NCI-H526 (cell line): Measurements from ENCODE around the gene FAM131C.
A peak's percentile ranks its signal among the peaks of the same experiment; 100 is the strongest.
"Not testable (repeated sequence)": the region's sequence is repeated elsewhere in the genome, so short reads cannot be mapped to it uniquely, and the experiment has no call there.

Experiments used
- DNase-seq, 2 experiments: peaks; one replicate each; lab custom pipeline; 2025; lab: John Stamatoyannopoulos, UW

Gene FAM131C

GRCh38 chr1:16076865-16077238, 3.4 kb upstream of the FAM131C start:
- DNase-seq: no peak

- no peak for DNase-seq
These were observed 2.8 kb upstream of the FAM131C start for GRCh38 chr1:16076031-16076864.

- DNase-seq: no peak
These were observed 2.0 kb upstream of the FAM131C start for GRCh38 chr1:16075337-16076030.

- DNase-seq: no peak
These were observed 766 bp upstream of the FAM131C start for GRCh38 chr1:16074217-16074616.

- DNase-seq: peak in 1 of 2 experiments; percentile 37
These were observed 601 bp downstream of the FAM131C start for GRCh38 chr1:16072616-16073484.

- no peak for DNase-seq
These were observed 1.4 kb downstream of the FAM131C start for GRCh38 chr1:16072095-16072494.

GRCh38 chr1:16071614-16072013, 1.8 kb downstream of the FAM131C start:
- no peak for DNase-seq

GRCh38 chr1:16070640-16071355, 2.7 kb downstream of the FAM131C start:
- DNase-seq: no peak

- DNase-seq: no peak
These were observed 4.8 kb downstream of the FAM131C start for GRCh38 chr1:16068356-16069270.

- no peak for DNase-seq
These were observed 5.5 kb downstream of the FAM131C start for GRCh38 chr1:16067933-16068332.

GRCh38 chr1:16067127-16067768, 6.2 kb downstream of the FAM131C start:
- peak; percentile 31 to 50 for DNase-seq

- DNase-seq: no peak
These were observed 7.2 kb downstream of the FAM131C start for GRCh38 chr1:16066245-16066644.

- no peak for DNase-seq
These were observed 8.2 kb downstream of the FAM131C start for GRCh38 chr1:16065269-16065576.

GRCh38 chr1:16064536-16065268, 8.7 kb downstream of the FAM131C start:
- no peak for DNase-seq

GRCh38 chr1:16063921-16064320, 9.5 kb downstream of the FAM131C start:
- no peak for DNase-seq

- DNase-seq: no peak
These were observed 10.1 kb downstream of the FAM131C start for GRCh38 chr1:16063226-16063829.

GRCh38 chr1:16062687-16063075, 10.8 kb downstream of the FAM131C start:
- not testable (repeated sequence) for DNase-seq

- DNase-seq: not testable (repeated sequence)
These were observed 11.3 kb downstream of the FAM131C start for GRCh38 chr1:16061989-16062686.

- peak; percentile 48 to 77 for DNase-seq
These were observed 12.2 kb downstream of the FAM131C start for GRCh38 chr1:16061266-16061665.
